Peyer's patch (tissue), 4 donors: ENCODE results near the gene EWSR1.

ENCODE experiments used
- POLR2A ChIP-seq, 2 donors: fragments of 450-650 bp; IDR thresholded peaks; one replicate each; pipeline ENCODE4 v1.5.1; 2017; ENCODE audit warnings: antibody characterized with exemption in 2 of 2, mild to moderate bottlenecking in 2 of 2, moderate library complexity in 2 of 2
- TF ChIP-seq, protein P1 (sequence below), 6 experiments: fragments of 450-650 bp in 4 of 6; fragments of 200-600 bp in 2 of 6; sonication (generic) in 1 of 6; IDR thresholded peaks; one replicate each; pipeline ENCODE4 v1.5.1; 2017 to 2019; ENCODE audit warnings: antibody characterized with exemption in 6 of 6, mild to moderate bottlenecking in 3 of 6, moderate library complexity in 1 of 6

- TF ChIP-seq, protein P1, sequence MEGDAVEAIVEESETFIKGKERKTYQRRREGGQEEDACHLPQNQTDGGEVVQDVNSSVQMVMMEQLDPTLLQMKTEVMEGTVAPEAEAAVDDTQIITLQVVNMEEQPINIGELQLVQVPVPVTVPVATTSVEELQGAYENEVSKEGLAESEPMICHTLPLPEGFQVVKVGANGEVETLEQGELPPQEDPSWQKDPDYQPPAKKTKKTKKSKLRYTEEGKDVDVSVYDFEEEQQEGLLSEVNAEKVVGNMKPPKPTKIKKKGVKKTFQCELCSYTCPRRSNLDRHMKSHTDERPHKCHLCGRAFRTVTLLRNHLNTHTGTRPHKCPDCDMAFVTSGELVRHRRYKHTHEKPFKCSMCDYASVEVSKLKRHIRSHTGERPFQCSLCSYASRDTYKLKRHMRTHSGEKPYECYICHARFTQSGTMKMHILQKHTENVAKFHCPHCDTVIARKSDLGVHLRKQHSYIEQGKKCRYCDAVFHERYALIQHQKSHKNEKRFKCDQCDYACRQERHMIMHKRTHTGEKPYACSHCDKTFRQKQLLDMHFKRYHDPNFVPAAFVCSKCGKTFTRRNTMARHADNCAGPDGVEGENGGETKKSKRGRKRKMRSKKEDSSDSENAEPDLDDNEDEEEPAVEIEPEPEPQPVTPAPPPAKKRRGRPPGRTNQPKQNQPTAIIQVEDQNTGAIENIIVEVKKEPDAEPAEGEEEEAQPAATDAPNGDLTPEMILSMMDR (IDR thresholded peaks at IDR 0.05), result no peak
- no peak for TF ChIP-seq POLR2A (IDR thresholded peaks at IDR 0.05)
Measured at GRCh38 chr22:29343313-29343805, 75.3 kb downstream of the EWSR1 start.
